ENCODE results near the gene PPM1H.

PPM1H gene

DNA sequence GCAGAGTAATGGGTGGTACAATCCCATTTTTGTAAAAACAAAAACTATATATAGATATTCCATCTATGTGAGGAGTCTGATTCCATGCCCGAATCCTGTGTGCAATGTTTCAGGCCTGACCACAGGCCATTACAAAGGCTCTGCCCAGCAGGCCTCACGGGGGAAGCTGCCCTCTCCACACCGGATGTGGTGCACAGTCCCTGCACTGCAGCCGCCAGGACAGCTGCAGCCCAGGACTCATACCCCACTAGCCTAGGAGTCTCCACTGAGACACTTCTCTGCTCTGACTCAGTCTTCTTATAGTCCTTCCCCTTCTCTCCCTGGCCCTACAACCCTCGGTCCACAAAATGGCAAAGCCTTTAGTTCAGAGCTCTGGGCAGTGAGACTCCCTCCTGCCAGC is 190.4 kb downstream of the PPM1H start:
- TF ChIP-seq, protein P1, sequence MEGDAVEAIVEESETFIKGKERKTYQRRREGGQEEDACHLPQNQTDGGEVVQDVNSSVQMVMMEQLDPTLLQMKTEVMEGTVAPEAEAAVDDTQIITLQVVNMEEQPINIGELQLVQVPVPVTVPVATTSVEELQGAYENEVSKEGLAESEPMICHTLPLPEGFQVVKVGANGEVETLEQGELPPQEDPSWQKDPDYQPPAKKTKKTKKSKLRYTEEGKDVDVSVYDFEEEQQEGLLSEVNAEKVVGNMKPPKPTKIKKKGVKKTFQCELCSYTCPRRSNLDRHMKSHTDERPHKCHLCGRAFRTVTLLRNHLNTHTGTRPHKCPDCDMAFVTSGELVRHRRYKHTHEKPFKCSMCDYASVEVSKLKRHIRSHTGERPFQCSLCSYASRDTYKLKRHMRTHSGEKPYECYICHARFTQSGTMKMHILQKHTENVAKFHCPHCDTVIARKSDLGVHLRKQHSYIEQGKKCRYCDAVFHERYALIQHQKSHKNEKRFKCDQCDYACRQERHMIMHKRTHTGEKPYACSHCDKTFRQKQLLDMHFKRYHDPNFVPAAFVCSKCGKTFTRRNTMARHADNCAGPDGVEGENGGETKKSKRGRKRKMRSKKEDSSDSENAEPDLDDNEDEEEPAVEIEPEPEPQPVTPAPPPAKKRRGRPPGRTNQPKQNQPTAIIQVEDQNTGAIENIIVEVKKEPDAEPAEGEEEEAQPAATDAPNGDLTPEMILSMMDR (IDR thresholded peaks at IDR 0.05; ENCODE audit: insufficient read depth, low read depth, low read length, missing control alignments) = no peak
- DNase-seq (ENCODE audit: low read depth) = no peak
- H3K4me3 ChIP-seq (ENCODE audit: low read length) = no peak overlapping the region

DNA sequence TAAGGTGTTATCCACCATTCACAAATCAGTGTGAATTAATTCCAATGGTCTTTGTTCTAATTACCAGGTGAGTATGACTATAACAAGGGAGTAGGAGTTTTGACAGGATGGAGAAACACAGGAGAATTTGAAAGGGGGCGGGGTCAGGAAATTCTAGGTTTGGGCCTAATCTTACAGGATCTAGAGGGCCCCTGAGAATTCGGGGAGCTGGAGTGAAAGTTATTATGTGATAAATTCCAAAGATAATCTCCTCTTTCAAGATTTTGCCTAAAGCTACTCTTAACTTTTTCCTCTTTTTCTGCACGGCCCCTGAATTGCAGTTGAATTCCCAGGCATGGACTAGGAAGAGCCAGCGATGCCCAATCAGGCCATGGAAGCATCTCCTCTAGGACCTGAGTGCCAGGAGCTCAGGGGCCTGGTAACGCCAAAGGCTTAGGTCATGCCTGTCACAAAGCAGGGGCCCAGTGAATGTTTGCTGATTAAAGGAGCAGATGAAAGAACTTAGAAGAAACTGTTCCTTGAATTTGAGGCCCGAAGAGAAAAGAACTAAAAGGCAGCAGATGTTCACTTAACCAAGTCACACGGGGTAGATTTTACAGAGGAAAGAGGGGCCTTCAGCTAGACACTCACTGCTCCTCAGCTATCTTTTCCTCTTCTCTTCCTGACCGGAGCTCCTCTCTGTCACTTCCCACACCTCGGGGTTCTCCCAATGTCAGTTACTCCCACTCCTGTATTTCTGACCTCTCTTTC is 195.5 kb downstream of the PPM1H start:
- TF ChIP-seq, protein P1 (IDR thresholded peaks at IDR 0.05; ENCODE audit: insufficient read depth, low read depth, low read length, missing control alignments) = no peak
- no peak overlapping the region for H3K4me3 ChIP-seq (ENCODE audit: low read length)
- DNase-seq (ENCODE audit: low read depth) = no peak

DNA sequence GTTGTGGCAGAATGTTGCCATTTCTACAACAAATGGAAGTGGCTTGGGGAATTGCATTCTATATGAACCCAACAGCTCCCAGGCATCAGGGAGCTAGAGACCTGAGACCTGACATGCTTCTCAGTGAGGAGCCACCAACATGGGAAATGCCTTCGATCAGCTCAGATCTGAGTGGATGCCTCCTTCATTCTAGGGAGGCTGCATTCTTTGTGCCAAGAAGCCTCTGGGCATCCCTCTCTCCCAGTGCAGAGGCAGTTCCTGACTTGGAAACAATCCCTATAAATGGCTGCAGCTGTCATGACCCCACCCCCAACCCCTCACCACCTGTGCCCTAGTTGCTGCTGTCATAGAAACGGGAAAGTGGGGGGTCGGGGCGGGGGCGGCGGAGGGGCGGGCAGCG is 196.3 kb downstream of the PPM1H start:
- no peak for DNase-seq (ENCODE audit: low read depth)
- no peak overlapping the region for H3K4me3 ChIP-seq (ENCODE audit: low read length)
- TF ChIP-seq, protein P1 (IDR thresholded peaks at IDR 0.05; ENCODE audit: insufficient read depth, low read depth, low read length, missing control alignments) = no peak

DNA sequence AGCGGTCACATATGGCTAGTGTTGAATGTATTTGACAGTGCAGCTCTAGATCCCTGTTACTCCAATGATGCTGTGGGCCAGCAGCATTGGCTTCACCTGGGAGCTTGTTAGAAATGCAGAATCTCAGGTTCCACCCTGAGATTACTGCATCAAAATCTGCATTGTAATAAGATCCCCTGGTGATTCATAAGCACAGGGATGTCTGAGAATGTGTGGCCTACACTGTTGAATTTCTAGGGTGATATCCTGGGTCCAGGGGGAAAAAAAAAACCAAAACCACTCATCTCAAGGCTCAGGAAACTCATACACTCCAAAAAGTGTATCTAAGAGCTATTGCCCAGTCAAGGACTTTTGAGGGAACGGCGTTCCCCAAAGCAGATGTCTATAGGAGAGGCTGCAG is 196.8 kb downstream of the PPM1H start:
- no peak overlapping the region for H3K4me3 ChIP-seq (ENCODE audit: low read length)
- DNase-seq (ENCODE audit: low read depth) = peak; percentile 6
- TF ChIP-seq, protein P1 (IDR thresholded peaks at IDR 0.05; ENCODE audit: insufficient read depth, low read depth, low read length, missing control alignments) = no peak

DNA sequence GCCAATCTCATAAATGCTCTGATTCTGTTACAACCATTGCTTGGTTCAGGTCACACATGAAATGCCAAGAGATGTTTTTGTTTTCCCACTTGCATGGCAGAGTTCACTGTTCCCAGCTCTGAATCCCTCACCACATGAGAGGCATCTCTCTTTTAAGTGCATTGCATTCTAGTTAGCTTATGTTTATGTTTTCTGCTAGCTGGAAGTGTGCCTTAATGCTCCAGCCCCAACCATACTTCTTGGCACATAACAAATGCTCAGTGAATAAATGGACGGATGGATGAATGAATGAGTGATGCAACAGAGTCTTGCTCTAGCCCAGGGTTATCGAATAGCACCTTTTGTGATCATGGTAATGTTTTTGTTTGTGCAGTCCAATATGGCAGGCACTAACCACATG is 197.3 kb downstream of the PPM1H start:
- no peak overlapping the region for H3K4me3 ChIP-seq (ENCODE audit: low read length)

DNA sequence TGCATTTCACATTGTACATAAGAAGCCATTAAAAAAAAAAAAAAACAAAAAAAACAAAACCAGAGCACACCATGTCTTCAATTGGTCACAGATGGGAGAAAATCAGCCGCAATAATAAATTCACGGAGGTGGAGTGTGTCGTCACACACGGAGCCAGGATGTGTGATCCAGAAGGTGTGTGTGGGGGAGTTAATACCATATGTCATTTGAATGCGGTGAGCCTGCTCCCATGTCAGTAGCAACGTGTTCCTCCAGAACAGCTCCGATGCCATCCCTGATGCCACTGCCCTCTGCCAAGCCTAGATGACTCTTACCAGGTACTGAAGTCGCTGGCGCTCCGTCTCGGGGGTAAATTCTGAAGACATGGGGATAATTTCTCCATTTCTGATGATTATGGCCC is 197.8 kb downstream of the PPM1H start:
- H3K4me3 ChIP-seq (ENCODE audit: low read length) = no peak overlapping the region
- no peak for DNase-seq (ENCODE audit: low read depth)
- TF ChIP-seq, protein P1 (IDR thresholded peaks at IDR 0.05; ENCODE audit: insufficient read depth, low read depth, low read length, missing control alignments) = no peak

More for the DNA sequence above, 197.3 kb downstream of the PPM1H start:
- TF ChIP-seq, protein P1 (IDR thresholded peaks at IDR 0.05; ENCODE audit: insufficient read depth, low read depth, low read length, missing control alignments) = no peak
- DNase-seq (ENCODE audit: low read depth) = no peak

DNA sequence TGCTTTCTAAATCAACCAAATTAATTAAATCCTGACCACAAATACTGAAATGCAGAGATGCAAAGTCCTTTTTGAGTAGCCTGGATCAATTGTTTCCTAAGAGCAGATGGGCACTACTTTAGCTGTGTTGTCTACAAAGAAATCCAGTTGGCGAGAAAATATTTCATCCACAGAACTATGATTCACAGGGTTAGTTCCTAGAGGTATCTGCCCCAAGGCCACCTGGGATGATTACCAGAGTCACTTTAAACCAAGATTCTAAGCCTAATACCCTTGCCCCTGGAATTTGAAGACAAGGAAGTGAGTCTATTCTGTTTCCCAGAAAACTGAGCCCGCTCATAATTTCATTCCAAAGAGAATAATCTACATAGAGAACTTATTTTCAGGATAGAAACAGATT is 198.4 kb downstream of the PPM1H start:
- no peak overlapping the region for H3K4me3 ChIP-seq (ENCODE audit: low read length)
- TF ChIP-seq, protein P1 (IDR thresholded peaks at IDR 0.05; ENCODE audit: insufficient read depth, low read depth, low read length, missing control alignments) = no peak
- DNase-seq (ENCODE audit: low read depth) = peak; percentile 49

All from epithelial cell of esophagus (primary cell).